ENCODE results near the gene LRTM2. TPM values are rescaled to one million over a fixed set of nuclear protein-coding genes. Genes with fewer than 3 reads are reported as not detected.
"Not testable (repeated sequence)": the region's sequence is repeated elsewhere in the genome, so short reads cannot be mapped to it uniquely, and the experiment has no call there.

LRTM2 gene
- total RNA-seq, 2 donors from 2014 or later = not detected

- DNase-seq (ENCODE audit: low spot score) (no peak), ATAC-seq (ENCODE audit: insufficient number of reproducible peaks, low FRiP score, low read depth) (no peak)
- Histone ChIP-seq H3K4me3 (no peak overlapping the region), H3K9me3 (no peaks in the 10 kb centered on the region), H3K27ac (no peak overlapping the region), H3K27me3 (replicated peaks; ENCODE audit: insufficient read depth) (peaks cover 8% of the 10 kb centered on the region), H3K4me1 (ENCODE audit: control insufficient read depth in 1 of 2, low read depth in 2 of 2) (peaks cover 0 to 3% of the 10 kb centered on the region in 2 donors), H3K36me3 (no peaks in the 10 kb centered on the region)
- no peak for TF ChIP-seq CTCF (IDR thresholded peaks at IDR 0.05)
These were observed 3.5 kb upstream of the LRTM2 start for GRCh38 chr12:1816730-1817348.

GRCh38 chr12:1817928-1818327, 2.4 kb upstream of the LRTM2 start:
- H3K4me1 ChIP-seq (ENCODE audit: control insufficient read depth in 1 of 2, low read depth in 2 of 2); DNase-seq (ENCODE audit: low spot score); H3K36me3 ChIP-seq; H3K27me3 ChIP-seq (replicated peaks; ENCODE audit: insufficient read depth); H3K4me3 ChIP-seq; H3K9me3 ChIP-seq; H3K27ac ChIP-seq; ATAC-seq (ENCODE audit: insufficient number of reproducible peaks, low FRiP score, low read depth): not testable (repeated sequence)

GRCh38 chr12:1819050-1819449, 1.3 kb upstream of the LRTM2 start:
- H3K27me3 ChIP-seq (replicated peaks; ENCODE audit: insufficient read depth) = peaks cover 8% of the 10 kb centered on the region
- no peaks in the 10 kb centered on the region for H3K36me3 ChIP-seq
- no peaks in the 10 kb centered on the region for H3K9me3 ChIP-seq
- DNase-seq (ENCODE audit: low spot score) (no peak), ATAC-seq (ENCODE audit: insufficient number of reproducible peaks, low FRiP score, low read depth) (no peak)
- H3K27ac ChIP-seq = no peak overlapping the region
- H3K4me3 ChIP-seq = no peak overlapping the region
- no peak for TF ChIP-seq CTCF (IDR thresholded peaks at IDR 0.05)
- H3K4me1 ChIP-seq (ENCODE audit: control insufficient read depth in 1 of 2, low read depth in 2 of 2) = peaks cover 0 to 3% of the 10 kb centered on the region in 2 donors

- H3K4me3 ChIP-seq = no peak overlapping the region
- H3K36me3 ChIP-seq = no peaks in the 10 kb centered on the region
- TF ChIP-seq CTCF (IDR thresholded peaks at IDR 0.05) = no peak
- H3K9me3 ChIP-seq = no peaks in the 10 kb centered on the region
- peaks cover 8% of the 10 kb centered on the region for H3K27me3 ChIP-seq (replicated peaks; ENCODE audit: insufficient read depth)
- ATAC-seq (ENCODE audit: insufficient number of reproducible peaks, low FRiP score, low read depth) = no peak
- no peak overlapping the region for H3K27ac ChIP-seq
- DNase-seq (ENCODE audit: low spot score) = no peak
- peaks cover 0 to 3% of the 10 kb centered on the region in 2 donors for H3K4me1 ChIP-seq (ENCODE audit: control insufficient read depth in 1 of 2, low read depth in 2 of 2)
These were observed 794 bp upstream of the LRTM2 start for GRCh38 chr12:1819571-1819970.

GRCh38 chr12:1820896-1821291, 529 bp downstream of the LRTM2 start:
- no peak overlapping the region for H3K27ac ChIP-seq
- no peak overlapping the region for H3K4me3 ChIP-seq
- no peak for ATAC-seq (ENCODE audit: insufficient number of reproducible peaks, low FRiP score, low read depth)
- no peaks in the 10 kb centered on the region for H3K9me3 ChIP-seq
- no peaks in the 10 kb centered on the region for H3K36me3 ChIP-seq
- DNase-seq (ENCODE audit: low spot score) = no peak
- H3K27me3 ChIP-seq (replicated peaks; ENCODE audit: insufficient read depth) = peaks cover 8% of the 10 kb centered on the region
- peaks cover 0 to 3% of the 10 kb centered on the region in 2 donors for H3K4me1 ChIP-seq (ENCODE audit: control insufficient read depth in 1 of 2, low read depth in 2 of 2)
- no peak for TF ChIP-seq CTCF (IDR thresholded peaks at IDR 0.05)

GRCh38 chr12:1821805-1822204, 1.4 kb downstream of the LRTM2 start:
- no peaks in the 10 kb centered on the region for H3K36me3 ChIP-seq
- DNase-seq (ENCODE audit: low spot score) = no peak
- TF ChIP-seq CTCF (IDR thresholded peaks at IDR 0.05) = no peak
- H3K27ac ChIP-seq = no peak overlapping the region
- peaks cover 8% of the 10 kb centered on the region for H3K27me3 ChIP-seq (replicated peaks; ENCODE audit: insufficient read depth)
- H3K9me3 ChIP-seq = no peaks in the 10 kb centered on the region
- H3K4me1 ChIP-seq (ENCODE audit: control insufficient read depth in 1 of 2, low read depth in 2 of 2) = peaks cover 0 to 3% of the 10 kb centered on the region in 2 donors
- no peak for ATAC-seq (ENCODE audit: insufficient number of reproducible peaks, low FRiP score, low read depth)
- H3K4me3 ChIP-seq = no peak overlapping the region

Measured in thoracic aorta (tissue), 2 donors.